K562 (cell line): ENCODE results near the gene RTN4. TPM values are rescaled to one million over a fixed set of nuclear protein-coding genes. Genes with fewer than 3 reads are reported as not detected.
A peak's percentile ranks its signal among the peaks of the same experiment; 100 is the strongest.

Source experiments
- E4F1 ChIP-seq: fragments of 250-450 bp; sonication (Bioruptor Pico); IDR thresholded peaks from 2 replicates; pipeline ENCODE4 v1.5.0; 2021; ENCODE audit warnings: mild to moderate bottlenecking, borderline replicate concordance
- FOXA1 ChIP-seq: fragments of 450-650 bp; IDR thresholded peaks from 2 replicates; pipeline ENCODE4 v1.6.1; 2016; ENCODE audit warnings: mild to moderate bottlenecking, borderline replicate concordance
- L3MBTL2 ChIP-seq: fragments of 450-650 bp; IDR thresholded peaks from 2 replicates; pipeline ENCODE4 v1.6.1; 2016; ENCODE audit warnings: mild to moderate bottlenecking, moderate library complexity
- MYBL2 ChIP-seq, 2 experiments: fragments of 450-650 bp in 1 of 2; sonication (generic) in 1 of 2; formaldehyde crosslinking in 1 of 2; IDR thresholded peaks; 2 replicates each; pipeline versions ENCODE4 v1.6.1 to v1.8.1; 2017 to 2022; ENCODE audit warnings: borderline replicate concordance in 1 of 2, inconsistent platforms in 1 of 2, low read depth in 1 of 2, mild to moderate bottlenecking in 1 of 2, missing genetic modification reagents in 1 of 2, moderate library complexity in 1 of 2
- PBX2 ChIP-seq, 2 experiments: IDR thresholded peaks in 1 of 2; conservative IDR thresholded peaks in 1 of 2; 2 replicates each; pipeline ENCODE4 v1.6.1; 2016; ENCODE audit warnings: low read depth in 2 of 2, mild to moderate bottlenecking in 1 of 2, missing compliant biosample characterization in 1 of 2, missing genetic modification characterization in 1 of 2, moderate library complexity in 1 of 2
- PRDM10 ChIP-seq: fragments of 450-650 bp; IDR thresholded peaks from 2 replicates; pipeline ENCODE4 v1.6.1; 2018; ENCODE audit not compliant: partially characterized antibody
- ZBTB33 ChIP-seq: sonication (generic); formaldehyde crosslinking; IDR thresholded peaks from 2 replicates; pipeline ENCODE4 v1.8.1; 2023; ENCODE audit warnings: mild to moderate bottlenecking, missing genetic modification reagents
- polyA plus RNA-seq, 8 experiments: library from polyadenylated mRNA; depleted of rRNA in 4 of 8; stranded (reverse) in 5 of 8; unstranded in 3 of 8; fragments of >200 nt; fragmentation: Nextera tagmentation in 2 of 8; fragmentation: Illumina TruSeq in 1 of 8; extraction: Ambion mirVana in 2 of 8; extraction: Trizol in 1 of 8; gene quantifications; 2 replicates each; pipeline versions ENCODE4 v1.2.1 to v1.2.3, GENCODE V29; 2011 to 2014; ENCODE audit warnings: inconsistent platforms in 1 of 8, missing spikeins in 1 of 8
- total RNA-seq, 7 experiments: library from RNA; depleted of rRNA in 6 of 7; stranded (reverse); fragments of >200 nt in 6 of 7; fragmentation: Illumina TruSeq in 2 of 7; extraction: Trizol in 2 of 7; gene quantifications; 2 replicates each; pipeline versions ENCODE4 v1.2.1 to v1.2.3, GENCODE V29; 2011 to 2021; ENCODE audit warnings: low replicate concordance in 1 of 7
- TF ChIP-seq, protein P1 (sequence below): fragments of 450-650 bp; IDR thresholded peaks from 2 replicates; pipeline ENCODE4 v1.7.1; 2018; ENCODE audit warnings: mild to moderate bottlenecking, low read depth; ENCODE audit not compliant: partially characterized antibody

The RTN4 gene
- total and polyA plus RNA-seq, 9 of the 15 experiments (the other 6 are each of a cell fraction or from before 2014, with no cell fraction given), result 73.0 to 248 (median 116) TPM

- TF ChIP-seq PRDM10, result no peak
- TF ChIP-seq, protein P1, sequence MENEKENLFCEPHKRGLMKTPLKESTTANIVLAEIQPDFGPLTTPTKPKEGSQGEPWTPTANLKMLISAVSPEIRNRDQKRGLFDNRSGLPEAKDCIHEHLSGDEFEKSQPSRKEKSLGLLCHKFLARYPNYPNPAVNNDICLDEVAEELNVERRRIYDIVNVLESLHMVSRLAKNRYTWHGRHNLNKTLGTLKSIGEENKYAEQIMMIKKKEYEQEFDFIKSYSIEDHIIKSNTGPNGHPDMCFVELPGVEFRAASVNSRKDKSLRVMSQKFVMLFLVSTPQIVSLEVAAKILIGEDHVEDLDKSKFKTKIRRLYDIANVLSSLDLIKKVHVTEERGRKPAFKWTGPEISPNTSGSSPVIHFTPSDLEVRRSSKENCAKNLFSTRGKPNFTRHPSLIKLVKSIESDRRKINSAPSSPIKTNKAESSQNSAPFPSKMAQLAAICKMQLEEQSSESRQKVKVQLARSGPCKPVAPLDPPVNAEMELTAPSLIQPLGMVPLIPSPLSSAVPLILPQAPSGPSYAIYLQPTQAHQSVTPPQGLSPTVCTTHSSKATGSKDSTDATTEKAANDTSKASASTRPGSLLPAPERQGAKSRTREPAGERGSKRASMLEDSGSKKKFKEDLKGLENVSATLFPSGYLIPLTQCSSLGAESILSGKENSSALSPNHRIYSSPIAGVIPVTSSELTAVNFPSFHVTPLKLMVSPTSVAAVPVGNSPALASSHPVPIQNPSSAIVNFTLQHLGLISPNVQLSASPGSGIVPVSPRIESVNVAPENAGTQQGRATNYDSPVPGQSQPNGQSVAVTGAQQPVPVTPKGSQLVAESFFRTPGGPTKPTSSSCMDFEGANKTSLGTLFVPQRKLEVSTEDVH, result no peak
- TF ChIP-seq MYBL2 (IDR thresholded peaks at IDR 0.05; ENCODE audit: low read depth), result no peak
- TF ChIP-seq MYBL2 (CRISPR knock-in tag; IDR thresholded peaks at IDR 0.05; ENCODE audit: borderline replicate concordance), result no peak
- no peak for TF ChIP-seq PBX2 (CRISPR knock-in tag; IDR thresholded peaks at IDR 0.05; ENCODE audit: low read depth)
- TF ChIP-seq PBX2 (tag; conservative IDR thresholded peaks at IDR 0.05; ENCODE audit: low read depth), result no peak
- no peak for TF ChIP-seq FOXA1
- TF ChIP-seq L3MBTL2, result peak; percentile 57; the same call in 1 of the 2 replicates
- TF ChIP-seq ZBTB33 (CRISPR knock-in tag), result no peak
- TF ChIP-seq E4F1, result no peak
Observed at GRCh38 chr2:55049043-55049820, 1.0 kb downstream of the RTN4 start (continued).
